Neuronal stem cell (in vitro differentiated cells): ENCODE results near the gene TRAK1.

Experiments used
- DNase-seq: peaks from one replicate; pipeline ENCODE4 v3.0.0-alpha.2; 2013; ENCODE audit warnings: low spot score
- H2AFZ ChIP-seq: one replicate; pipeline ENCODE4 v1.6.1; 2013; ENCODE audit warnings: mild to moderate bottlenecking, low read length, inconsistent platforms
- H2AK5ac ChIP-seq: 2 replicates; pipeline ENCODE4 v1.6.1; 2013; ENCODE audit warnings: low read depth, mild to moderate bottlenecking, inconsistent platforms, low read length, moderate library complexity, mixed read lengths
- H2BK120ac ChIP-seq: 2 replicates; pipeline ENCODE4 v1.6.1; 2013; ENCODE audit warnings: low read depth, mild to moderate bottlenecking, inconsistent platforms, low read length, moderate library complexity, mixed read lengths
- H2BK12ac ChIP-seq: one replicate; pipeline ENCODE4 v1.6.1; 2013; ENCODE audit warnings: low read length, inconsistent platforms
- H2BK15ac ChIP-seq: 2 replicates; pipeline ENCODE4 v1.6.1; 2013; ENCODE audit warnings: mild to moderate bottlenecking, low read length, inconsistent platforms, mixed read lengths
- H2BK5ac ChIP-seq: one replicate; pipeline ENCODE4 v1.6.1; 2013; ENCODE audit warnings: inconsistent platforms, mild to moderate bottlenecking, low read length, moderate library complexity
- H3K14ac ChIP-seq: one replicate; pipeline ENCODE4 v1.6.1; 2013; ENCODE audit warnings: low read length, inconsistent platforms
- H3K18ac ChIP-seq: 2 replicates; pipeline ENCODE4 v1.6.1; 2013; ENCODE audit warnings: low read length, inconsistent platforms
- H3K23ac ChIP-seq: 2 replicates; pipeline ENCODE4 v1.6.1; 2013; ENCODE audit warnings: low read depth, mild to moderate bottlenecking, mixed read lengths, low read length, inconsistent platforms; ENCODE audit not compliant: poor library complexity
- H3K27ac ChIP-seq: replicated peaks from 3 replicates; pipeline ENCODE4 v1.5.1; 2013; ENCODE audit warnings: low read length, inconsistent platforms
- H3K27me3 ChIP-seq, 3 experiments: 2 replicates each; pipeline ENCODE4 v1.6.1; 2013; ENCODE audit warnings: low read length in 3 of 3, mild to moderate bottlenecking in 2 of 3, inconsistent platforms in 1 of 3, low read depth in 1 of 3, mixed read lengths in 1 of 3, moderate library complexity in 1 of 3; ENCODE audit not compliant: control insufficient read depth in 3 of 3, insufficient read depth in 3 of 3
- H3K36me3 ChIP-seq, 2 donors: replicated peaks in 1 of 2; 2 replicates each; pipeline ENCODE4 v1.6.1; 2013; ENCODE audit warnings: low read length in 2 of 2; ENCODE audit not compliant: control insufficient read depth in 2 of 2, insufficient read depth in 2 of 2
- H3K4ac ChIP-seq: 2 replicates; pipeline ENCODE4 v1.6.1; 2013; ENCODE audit warnings: inconsistent platforms, mild to moderate bottlenecking, low read length, moderate library complexity
- H3K4me1 ChIP-seq, 2 donors: 1 replicate in 1 of 2; 2 replicates in 1 of 2; pipeline ENCODE4 v1.6.1; 2013; ENCODE audit warnings: low read length in 2 of 2, low read depth in 1 of 2; ENCODE audit not compliant: control insufficient read depth in 2 of 2, insufficient read depth in 1 of 2
- H3K4me2 ChIP-seq: one replicate; pipeline ENCODE4 v1.6.1; 2013; ENCODE audit warnings: mild to moderate bottlenecking, low read length, inconsistent platforms; ENCODE audit not compliant: insufficient read depth, poor library complexity, severe bottlenecking
- H3K4me3 ChIP-seq, 2 donors: 2 replicates each; pipeline ENCODE4 v1.5.1; 2013; ENCODE audit warnings: low read length in 2 of 2, mild to moderate bottlenecking in 2 of 2, inconsistent platforms in 1 of 2, moderate library complexity in 1 of 2
- H3K79me1 ChIP-seq: one replicate; pipeline ENCODE4 v1.6.1; 2013; ENCODE audit warnings: low read depth, mild to moderate bottlenecking, inconsistent platforms, low read length, moderate library complexity
- H3K9ac ChIP-seq: one replicate; pipeline ENCODE4 v1.6.1; 2013; ENCODE audit warnings: mild to moderate bottlenecking, low read depth, low read length, inconsistent platforms; ENCODE audit not compliant: poor library complexity
- H3K9me3 ChIP-seq, 2 donors: replicated peaks in 1 of 2; 2 replicates each; pipeline versions ENCODE3 to v1.6.1; 2013; ENCODE audit warnings: low read length in 2 of 2, mild to moderate bottlenecking in 2 of 2, inconsistent platforms in 1 of 2, low read depth in 1 of 2, mixed read lengths in 1 of 2, moderate library complexity in 1 of 2; ENCODE audit not compliant: control insufficient read depth in 2 of 2, insufficient read depth in 1 of 2
- H4K8ac ChIP-seq: one replicate; pipeline ENCODE4 v1.6.1; 2013; ENCODE audit warnings: low read depth, mild to moderate bottlenecking, inconsistent platforms, low read length, moderate library complexity
- H4K91ac ChIP-seq: one replicate; pipeline ENCODE4 v1.6.1; 2013; ENCODE audit warnings: low read length, low read depth, mild to moderate bottlenecking, inconsistent platforms; ENCODE audit not compliant: poor library complexity
- WGBS, 2 donors: extraction: QIAGEN DNeasy Blood & Tissue Kit; methylation state at CpG; one replicate each; pipeline ENCODE4 v1.1.7; 2013; ENCODE audit warnings: missing lambda C conversion rate in 2 of 2, mixed read lengths in 1 of 2; ENCODE audit not compliant: insufficient read length in 2 of 2, insufficient replicate concordance in 1 of 2; ENCODE audit errors: extremely low coverage in 2 of 2; 5-methylcytosine and 5-hydroxymethylcytosine counted together

The TRAK1 gene

GRCh38 chr3:42191443-42191747, 100.2 kb downstream of the TRAK1 start:
- no CpG with 5 or more reads among the region's 4 CpGs for WGBS, 2 donors
- no peak overlapping the region for H2BK15ac ChIP-seq
- no peak overlapping the region for H3K9ac ChIP-seq

GRCh38 chr3:42192334-42193200, 101.4 kb downstream of the TRAK1 start:
- H3K36me3 ChIP-seq: peaks cover 19 to 80% of the 10 kb centered on the region in 2 donors
- DNase-seq: no peak
- H3K18ac ChIP-seq: no peak overlapping the region

More at GRCh38 chr3:42191443-42191747, 100.2 kb downstream of the TRAK1 start:
- Histone ChIP-seq H3K4me3 (no peak overlapping the region), H3K4ac (no peak overlapping the region), H3K23ac (no peak overlapping the region), H2BK12ac (no peak overlapping the region), H2AK5ac (no peak overlapping the region), H3K14ac (no peak overlapping the region), H3K4me2 (no peak overlapping the region), H2BK5ac (no peak overlapping the region), H2BK120ac (no peak overlapping the region), H3K4me1 (peaks cover 6 to 14% of the 10 kb centered on the region in 2 donors), H4K91ac (no peak overlapping the region), H3K27ac (no peak overlapping the region), H3K18ac (no peak overlapping the region), H3K9me3 (no peaks in the 10 kb centered on the region), H3K36me3 (peaks cover 18 to 79% of the 10 kb centered on the region in 2 donors), H4K8ac (no peak overlapping the region), H3K79me1 (peaks cover 2% of the 10 kb centered on the region), H2AFZ (no peak overlapping the region), H3K27me3 (no peaks in the 10 kb centered on the region)
- DNase-seq: no peak

GRCh38 chr3:42194943-42195510, 103.9 kb downstream of the TRAK1 start:
- Histone ChIP-seq H4K8ac (no peak overlapping the region), H2AFZ (no peak overlapping the region), H3K27me3 (no peaks in the 10 kb centered on the region), H4K91ac (no peak overlapping the region), H2AK5ac (no peak overlapping the region), H3K14ac (no peak overlapping the region), H3K27ac (no peak overlapping the region), H3K4me2 (no peak overlapping the region), H3K9ac (no peak overlapping the region), H2BK5ac (no peak overlapping the region), H2BK15ac (no peak overlapping the region), H3K79me1 (peaks cover 4% of the 10 kb centered on the region), H3K36me3 (peaks cover 32 to 81% of the 10 kb centered on the region in 2 donors), H3K23ac (no peak overlapping the region), H3K18ac (no peak overlapping the region), H3K4ac (no peak overlapping the region), H2BK12ac (no peak overlapping the region), H3K9me3 (no peaks in the 10 kb centered on the region), H2BK120ac (no peak overlapping the region), H3K4me3 (no peak overlapping the region), H3K4me1 (peaks cover 6 to 14% of the 10 kb centered on the region in 2 donors)
- no CpG with 5 or more reads among the region's 7 CpGs for WGBS, 2 donors
- DNase-seq: no peak

More at GRCh38 chr3:42192334-42193200, 101.4 kb downstream of the TRAK1 start:
- Histone ChIP-seq H2AFZ (no peak overlapping the region), H4K91ac (no peak overlapping the region), H3K23ac (no peak overlapping the region), H2BK120ac (no peak overlapping the region), H3K4me1 (peaks cover 6 to 14% of the 10 kb centered on the region in 2 donors), H3K4me3 (no peak overlapping the region), H2BK5ac (no peak overlapping the region), H3K9me3 (no peaks in the 10 kb centered on the region), H3K14ac (no peak overlapping the region), H3K4ac (no peak overlapping the region), H3K27ac (no peak overlapping the region), H3K9ac (no peak overlapping the region), H3K79me1 (peaks cover 2% of the 10 kb centered on the region), H2BK15ac (no peak overlapping the region), H2BK12ac (no peak overlapping the region), H3K4me2 (no peak overlapping the region), H3K27me3 (no peaks in the 10 kb centered on the region), H4K8ac (no peak overlapping the region), H2AK5ac (no peak overlapping the region)
- WGBS, 2 donors: no CpG with 5 or more reads among the region's 8 CpGs

- Histone ChIP-seq H4K91ac (no peak overlapping the region), H3K36me3 (peaks cover 37 to 85% of the 10 kb centered on the region in 2 donors), H2BK120ac (no peak overlapping the region), H2AFZ (no peak overlapping the region), H3K14ac (no peak overlapping the region), H3K27me3 (no peaks in the 10 kb centered on the region), H3K18ac (no peak overlapping the region), H3K79me1 (peaks cover 4% of the 10 kb centered on the region), H2BK12ac (no peak overlapping the region), H3K4me3 (no peak overlapping the region), H3K9ac (no peak overlapping the region), H3K27ac (no peak overlapping the region), H3K4me2 (no peak overlapping the region), H4K8ac (no peak overlapping the region), H3K23ac (no peak overlapping the region), H2BK5ac (no peak overlapping the region), H3K4ac (no peak overlapping the region), H2BK15ac (no peak overlapping the region), H2AK5ac (no peak overlapping the region), H3K4me1 (peaks cover 6 to 14% of the 10 kb centered on the region in 2 donors), H3K9me3 (no peaks in the 10 kb centered on the region)
- no CpG with 5 or more reads among the region's 5 CpGs for WGBS, 2 donors
- no peak for DNase-seq
Observed at GRCh38 chr3:42195879-42196330, 104.7 kb downstream of the TRAK1 start.
